Panc1 (cell line): ENCODE results near the gene SLC30A3. TPM values are rescaled to one million over a fixed set of nuclear protein-coding genes. Genes with fewer than 3 reads are reported as not detected.

Experiments
- ATAC-seq: fragments of 200-7000 bp; cut with Tn5 transposase; 2 replicates; pipeline ENCODE4 v1.9.1; 2020; ENCODE audit warnings: mild to moderate bottlenecking, moderate library complexity
- BruUV-seq: library from RNA; stranded (reverse); fragments of 400-500 nt; replicated peaks from 2 replicates; lab custom pipeline; 2021; lab: Mats Ljungman, UMichigan
- CTCF ChIA-PET: fragments of 300-600 bp; sonication (Branson Sonifier 250); formaldehyde crosslinking; loops from one replicate; lab custom pipeline; 2022; ENCODE audit warnings: antibody characterized with exemption; lab: Charles Lee
- POLR2A ChIA-PET: fragments of 300-600 bp; sonication (Branson Sonifier 250); formaldehyde crosslinking; loops from one replicate; lab custom pipeline; 2022; ENCODE audit warnings: antibody characterized with exemption; lab: Charles Lee
- DNase-seq: peaks from one replicate; pipeline ENCODE4 v3.0.0-alpha.2; 2010; ENCODE audit warnings: low read depth, low spot score
- H3K27ac ChIP-seq: 2 replicates; pipeline ENCODE4 v1.5.1; 2011; ENCODE audit warnings: mild to moderate bottlenecking, low read length, inconsistent platforms
- H3K27me3 ChIP-seq: fragments of 200-500 bp; sonication (Bioruptor generic); 2 replicates; pipeline ENCODE4 v1.6.0; 2014; ENCODE audit warnings: low read length, inconsistent platforms; ENCODE audit not compliant: control insufficient read depth, insufficient read depth
- H3K36me3 ChIP-seq: fragments of 200-500 bp; sonication (Bioruptor generic); 2 replicates; pipeline ENCODE4 v1.5.1; 2014; ENCODE audit warnings: inconsistent platforms, mild to moderate bottlenecking, low read length, moderate library complexity; ENCODE audit not compliant: control insufficient read depth, insufficient read depth
- H3K4me1 ChIP-seq: 2 replicates; pipeline ENCODE4 v1.5.1; 2011; ENCODE audit warnings: inconsistent platforms, mild to moderate bottlenecking, low read length, moderate library complexity; ENCODE audit not compliant: control insufficient read depth, insufficient read depth
- H3K4me3 ChIP-seq, 2 experiments: 2 replicates each; pipeline ENCODE4 v1.5.1; 2011 to 2012; ENCODE audit warnings: low read depth in 2 of 2, low read length in 2 of 2, mild to moderate bottlenecking in 2 of 2, inconsistent platforms in 1 of 2, moderate library complexity in 1 of 2
- H3K9me3 ChIP-seq: fragments of 200-500 bp; sonication (Bioruptor generic); 2 replicates; pipeline ENCODE4 v1.5.1; 2014; ENCODE audit warnings: low read depth, mild to moderate bottlenecking, inconsistent platforms, low read length, moderate library complexity; ENCODE audit not compliant: control insufficient read depth, insufficient read depth
- CTCF ChIP-seq: fragments of 450-650 bp; IDR thresholded peaks from 2 replicates; pipeline ENCODE4 v1.5.1; 2017; ENCODE audit warnings: mild to moderate bottlenecking
- POLR2AphosphoS5 ChIP-seq: IDR thresholded peaks from 2 replicates; pipeline ENCODE4 v1.6.1; 2012; ENCODE audit warnings: mild to moderate bottlenecking, low read depth, low read length, moderate library complexity
- REST ChIP-seq, 2 experiments: IDR thresholded peaks; 2 replicates each; pipeline ENCODE4 v1.6.1; 2011 to 2012; ENCODE audit warnings: low read depth in 2 of 2, control low read depth in 1 of 2, low read length in 1 of 2, mild to moderate bottlenecking in 1 of 2, moderate library complexity in 1 of 2; ENCODE audit not compliant: insufficient read depth in 1 of 2
- SIN3A ChIP-seq: IDR thresholded peaks from 2 replicates; pipeline ENCODE4 v1.6.1; 2012; ENCODE audit warnings: low read depth, mild to moderate bottlenecking, low read length, moderate library complexity, borderline replicate concordance; ENCODE audit not compliant: insufficient read depth
- TCF7L2 ChIP-seq: IDR thresholded peaks from 2 replicates; pipeline ENCODE4 v1.6.1; 2011; ENCODE audit warnings: mild to moderate bottlenecking, low read depth, low read length, inconsistent platforms
- in situ Hi-C: cut with HindIII; loops from 2 replicates; pipeline ENCODE4 v1.10.0; 2016; ENCODE audit warnings: low sequenced_read_pairs, low pct_unique_long_range_greater_than_20kb
- intact Hi-C: fragments of 100-400 bp; cut with micrococcal nuclease; formaldehyde crosslinking; loops from one replicate; pipeline ENCODE4 v1.10.0; 2022; ENCODE audit not compliant: unreplicated experiment
- total RNA-seq: library from RNA; stranded (reverse); gene quantifications from one replicate; pipeline ENCODE4 v1.2.1, GENCODE V29; 2021; ENCODE audit not compliant: unreplicated experiment

SLC30A3 gene
- total RNA-seq, 1 experiment from 2014 or later = 0.59 TPM

GRCh38 chr2:27219091-27219490, 43.8 kb downstream of the SLC30A3 start:
- Histone ChIP-seq H3K4me3 (no peak overlapping the region), H3K27ac (no peak overlapping the region), H3K27me3 (no peaks in the 10 kb centered on the region), H3K36me3 (peaks cover 28% of the 10 kb centered on the region), H3K9me3 (no peaks in the 10 kb centered on the region), H3K4me1 (peaks cover 13% of the 10 kb centered on the region)
- CTCF ChIA-PET = interaction anchor here (0.6 kb wide), 1 partner anchor 23 kb away, joined by 3 read pairs; no protein-coding TSS in a partner anchor
- POLR2A ChIA-PET = no interaction called here
- DNase-seq = no peak
- BruUV-seq = no TSS peak
- intact Hi-C loops = no loop called here
- TF ChIP-seq TCF7L2 = no peak
- TF ChIP-seq POLR2AphosphoS5 = no peak
- TF ChIP-seq SIN3A = no peak
- no peak for TF ChIP-seq CTCF
- no peak for TF ChIP-seq REST (IDR thresholded peaks at IDR 0.05; ENCODE audit: insufficient read depth in 1 of 2, low read depth in 2 of 2, low read length in 1 of 2)
- ATAC-seq = no peak
- in situ Hi-C loops = no loop called here

GRCh38 chr2:27218614-27219013, 44.2 kb downstream of the SLC30A3 start:
- POLR2A ChIA-PET = interaction anchor here (0.5 kb wide), 1 partner anchor 30 kb away, joined by 5 read pairs; no protein-coding TSS in a partner anchor
- CTCF ChIA-PET = interaction anchor here (0.6 kb wide), 1 partner anchor 153 kb away, joined by 3 read pairs; no protein-coding TSS in a partner anchor
- DNase-seq = no peak
- TF ChIP-seq SIN3A (no peak), POLR2AphosphoS5 (no peak), TCF7L2 (no peak), REST (IDR thresholded peaks at IDR 0.05; ENCODE audit: insufficient read depth in 1 of 2, low read depth in 2 of 2, low read length in 1 of 2) (no peak), CTCF (no peak)
- in situ Hi-C loops (no loop called here), intact Hi-C loops (no loop called here)
- H3K4me3 ChIP-seq = peak overlapping the region in 1 of 2 experiments; percentile 88; a peak in 2 of 4 replicates
- H3K27ac ChIP-seq = peak overlapping the region; percentile 95; the same call in 1 of the 2 replicates
- TSS peak; percentile 33 for BruUV-seq
- peaks cover 14% of the 10 kb centered on the region for H3K4me1 ChIP-seq
- H3K27me3 ChIP-seq = no peaks in the 10 kb centered on the region
- ATAC-seq = no peak
- peaks cover 28% of the 10 kb centered on the region for H3K36me3 ChIP-seq
- no peaks in the 10 kb centered on the region for H3K9me3 ChIP-seq
